OCI-LY3 (cell line): ENCODE data around the gene GAS2L1.

Experiments used
- EZH2phosphoT487 ChIP-seq: fragments of 200-600 bp; shearing (Covaris generic); IDR thresholded peaks from 2 replicates; pipeline ENCODE4 v1.6.1; 2018; ENCODE audit warnings: antibody characterized with exemption, mixed run types, low read depth
- TF ChIP-seq, protein P1 (sequence below): fragments of 200-600, 300-600 bp; sonication (generic); IDR thresholded peaks from 2 replicates; pipeline ENCODE4 v1.5.1; 2014; ENCODE audit warnings: antibody characterized with exemption, low read length, low read depth

- TF ChIP-seq, protein P1, sequence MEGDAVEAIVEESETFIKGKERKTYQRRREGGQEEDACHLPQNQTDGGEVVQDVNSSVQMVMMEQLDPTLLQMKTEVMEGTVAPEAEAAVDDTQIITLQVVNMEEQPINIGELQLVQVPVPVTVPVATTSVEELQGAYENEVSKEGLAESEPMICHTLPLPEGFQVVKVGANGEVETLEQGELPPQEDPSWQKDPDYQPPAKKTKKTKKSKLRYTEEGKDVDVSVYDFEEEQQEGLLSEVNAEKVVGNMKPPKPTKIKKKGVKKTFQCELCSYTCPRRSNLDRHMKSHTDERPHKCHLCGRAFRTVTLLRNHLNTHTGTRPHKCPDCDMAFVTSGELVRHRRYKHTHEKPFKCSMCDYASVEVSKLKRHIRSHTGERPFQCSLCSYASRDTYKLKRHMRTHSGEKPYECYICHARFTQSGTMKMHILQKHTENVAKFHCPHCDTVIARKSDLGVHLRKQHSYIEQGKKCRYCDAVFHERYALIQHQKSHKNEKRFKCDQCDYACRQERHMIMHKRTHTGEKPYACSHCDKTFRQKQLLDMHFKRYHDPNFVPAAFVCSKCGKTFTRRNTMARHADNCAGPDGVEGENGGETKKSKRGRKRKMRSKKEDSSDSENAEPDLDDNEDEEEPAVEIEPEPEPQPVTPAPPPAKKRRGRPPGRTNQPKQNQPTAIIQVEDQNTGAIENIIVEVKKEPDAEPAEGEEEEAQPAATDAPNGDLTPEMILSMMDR: no peak
- no peak for TF ChIP-seq EZH2phosphoT487
These were observed 48.7 kb upstream of the GAS2L1 start for GRCh38 chr22:29257751-29258181.
